Sigmoid colon (tissue), 7 donors: ENCODE results near the gene RSPH6A. TPM values are rescaled to one million over a fixed set of nuclear protein-coding genes. Genes with fewer than 3 reads are reported as not detected.

Experiments used
- DNase-seq: peaks from one replicate; pipeline ENCODE4 v3.0.0-alpha.2; 2019
- H3K27ac ChIP-seq, 4 donors: fragments of 200-600 bp; sonication (generic); one replicate each; pipeline ENCODE4 v1.5.1; 2016 to 2019; ENCODE audit warnings: mild to moderate bottlenecking in 1 of 4
- H3K27me3 ChIP-seq, 3 donors: fragments of 200-600 bp; sonication (generic); one replicate each; pipeline ENCODE4 v1.5.1; 2019; ENCODE audit warnings: mild to moderate bottlenecking in 1 of 3
- H3K36me3 ChIP-seq, 4 donors: fragments of 200-600 bp; sonication (generic); one replicate each; pipeline ENCODE4 v1.5.1; 2016 to 2019
- H3K4me1 ChIP-seq, 4 donors: fragments of 200-600 bp; sonication (generic); one replicate each; pipeline ENCODE4 v1.5.1; 2017 to 2019
- H3K4me3 ChIP-seq, 4 donors: fragments of 200-600 bp; sonication (generic); one replicate each; pipeline ENCODE4 v1.5.1; 2017 to 2019; ENCODE audit warnings: mild to moderate bottlenecking in 2 of 4, moderate library complexity in 1 of 4
- H3K9me3 ChIP-seq, 4 donors: fragments of 200-600 bp in 3 of 4; sonication (generic) in 3 of 4; one replicate each; pipeline versions ENCODE4 v1.5.1 to v1.6.1; 2013 to 2019
- CTCF ChIP-seq, 4 experiments: fragments of 450-650 bp in 3 of 4; fragments of 200-600 bp in 1 of 4; IDR thresholded peaks; one replicate each; pipeline ENCODE4 v1.5.1; 2016 to 2019; ENCODE audit warnings: antibody characterized with exemption in 4 of 4, mild to moderate bottlenecking in 3 of 4, moderate library complexity in 2 of 4
- EP300 ChIP-seq, 4 donors: sonication (generic); formaldehyde crosslinking; IDR thresholded peaks; one replicate each; pipeline ENCODE4 v1.6.1; 2017; ENCODE audit warnings: antibody characterized with exemption in 4 of 4
- POLR2A ChIP-seq, 2 donors: fragments of 450-650 bp; IDR thresholded peaks; one replicate each; pipeline ENCODE4 v1.6.1; 2016; ENCODE audit warnings: antibody characterized with exemption in 2 of 2, mild to moderate bottlenecking in 2 of 2, moderate library complexity in 2 of 2
- POLR2AphosphoS5 ChIP-seq, 4 donors: sonication (generic); formaldehyde crosslinking; IDR thresholded peaks; one replicate each; pipeline ENCODE4 v1.6.1; 2017; ENCODE audit warnings: antibody characterized with exemption in 4 of 4
- WGBS, 2 donors: extraction: QIAGEN DNeasy Blood & Tissue Kit; methylation state at CpG; one replicate each; pipeline ENCODE4 v1.1.7; 2013; 5-methylcytosine and 5-hydroxymethylcytosine counted together
- intact Hi-C: fragments of 100-400 bp; cut with DNase I; formaldehyde crosslinking; loops from one replicate; pipeline ENCODE4 v1.15.1; 2023
- polyA plus RNA-seq, 3 donors: library from polyadenylated mRNA; stranded (reverse); fragments of 200-250 nt; gene quantifications; one replicate each; pipeline ENCODE4 v1.2.3, GENCODE V29; 2013
- total RNA-seq, 4 donors: library from RNA; depleted of rRNA; stranded (reverse); fragments of >200 nt; gene quantifications; one replicate each; pipeline ENCODE4 v1.1.0, GENCODE V29; 2016
- donor health status: healthy with polysubstance abuse.
- donor health status: Bipolar disorder and iron deficiency.
- donor health status: healthy.

RSPH6A gene
- total and polyA plus RNA-seq, 7 donors: 0.12 TPM; not detected in 6

GRCh38 chr19:45768655-45768983 is 46.5 kb downstream of the RSPH6A start:
- DNase-seq: peak; percentile 86
- H3K9me3 ChIP-seq: no peaks in the 10 kb centered on the region
- H3K36me3 ChIP-seq: peaks cover 0 to 26% (median 19%) of the 10 kb centered on the region in 4 donors
- intact Hi-C loops: loop anchor here (2.0 kb wide), 1 partner anchor 38 kb away; the partner anchor contains the start of gene FBXO46
- WGBS, 2 donors: 1 to 2% methylated on average over 33 of the region's 33 CpGs
- H3K27ac ChIP-seq: peak overlapping the region; percentile 89 to 99 (median 98)
- H3K4me1 ChIP-seq: peaks cover 3 to 65% (median 51%) of the 10 kb centered on the region in 4 donors
- H3K4me3 ChIP-seq: peak overlapping the region; percentile 64 to 93 (median 84)
- no peaks in the 10 kb centered on the region for H3K27me3 ChIP-seq
- no peak for TF ChIP-seq CTCF (IDR thresholded peaks at IDR 0.05)
- TF ChIP-seq POLR2A (IDR thresholded peaks at IDR 0.05): no peak
- no peak for TF ChIP-seq POLR2AphosphoS5 (IDR thresholded peaks at IDR 0.05)
- TF ChIP-seq EP300 (IDR thresholded peaks at IDR 0.05): no peak

DNA sequence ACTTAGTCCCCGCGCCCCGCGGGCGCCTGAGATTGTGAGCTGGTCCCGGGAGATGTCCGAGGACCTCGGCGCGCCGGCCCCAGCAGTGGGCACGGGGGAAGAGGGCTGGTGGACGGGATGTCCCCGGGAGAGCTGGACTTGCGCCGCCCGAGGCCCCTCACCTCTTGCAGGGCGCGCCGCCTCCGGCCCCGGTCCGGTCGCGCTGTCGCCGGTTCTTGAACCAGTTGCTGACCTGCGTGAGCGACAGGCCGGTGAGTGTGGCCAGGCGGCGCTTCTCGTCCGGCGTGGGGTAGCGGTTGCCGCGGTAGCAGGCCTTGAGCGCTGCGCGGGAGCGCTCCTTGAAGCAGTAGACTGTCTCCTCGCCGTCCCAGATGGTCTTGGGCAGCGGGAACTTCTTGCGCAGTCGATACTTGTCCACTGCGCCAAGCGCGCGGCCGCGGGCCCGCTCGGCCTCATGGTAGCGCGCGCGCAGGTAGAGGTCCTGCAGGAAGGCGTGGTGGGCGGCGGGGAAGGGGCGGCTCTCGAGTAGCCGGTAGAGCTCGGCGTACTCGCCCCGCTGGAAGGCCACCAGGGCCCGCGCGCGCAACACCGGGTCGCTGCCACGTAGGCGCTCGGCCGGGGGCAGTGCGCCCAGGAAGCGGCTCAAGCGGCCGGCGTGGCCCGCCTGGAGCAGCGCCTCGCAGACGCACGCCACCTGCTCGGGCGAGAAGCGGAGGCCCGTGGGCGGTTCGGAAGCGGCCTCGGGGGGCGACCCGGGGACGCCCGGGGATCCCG is 47.0 kb downstream of the RSPH6A start:
- no peaks in the 10 kb centered on the region for H3K27me3 ChIP-seq
- peaks cover 3 to 68% (median 55%) of the 10 kb centered on the region in 4 donors for H3K4me1 ChIP-seq
- peak; percentile 91 for DNase-seq
- no peaks in the 10 kb centered on the region for H3K9me3 ChIP-seq
- 1 to 2% methylated on average over 102 of the region's 102 CpGs for WGBS, 2 donors
- TF ChIP-seq POLR2A (IDR thresholded peaks at IDR 0.05) (peak; percentile 24 to 36), POLR2AphosphoS5 (IDR thresholded peaks at IDR 0.05) (peak; percentile 69 to 86 (median 76)), CTCF (IDR thresholded peaks at IDR 0.05) (no peak), EP300 (IDR thresholded peaks at IDR 0.05) (no peak)
- H3K27ac ChIP-seq: peak overlapping the region; percentile 89 to 99 (median 98)
- intact Hi-C loops: loop anchor here (2.0 kb wide), 3 partner anchors 37 to 75 kb away; partner anchors contain the start of genes FBXO46 and QPCTL
- H3K4me3 ChIP-seq: peak overlapping the region; percentile 64 to 93 (median 84)
- H3K36me3 ChIP-seq: peaks cover 0 to 21% (median 13%) of the 10 kb centered on the region in 4 donors

DNA sequence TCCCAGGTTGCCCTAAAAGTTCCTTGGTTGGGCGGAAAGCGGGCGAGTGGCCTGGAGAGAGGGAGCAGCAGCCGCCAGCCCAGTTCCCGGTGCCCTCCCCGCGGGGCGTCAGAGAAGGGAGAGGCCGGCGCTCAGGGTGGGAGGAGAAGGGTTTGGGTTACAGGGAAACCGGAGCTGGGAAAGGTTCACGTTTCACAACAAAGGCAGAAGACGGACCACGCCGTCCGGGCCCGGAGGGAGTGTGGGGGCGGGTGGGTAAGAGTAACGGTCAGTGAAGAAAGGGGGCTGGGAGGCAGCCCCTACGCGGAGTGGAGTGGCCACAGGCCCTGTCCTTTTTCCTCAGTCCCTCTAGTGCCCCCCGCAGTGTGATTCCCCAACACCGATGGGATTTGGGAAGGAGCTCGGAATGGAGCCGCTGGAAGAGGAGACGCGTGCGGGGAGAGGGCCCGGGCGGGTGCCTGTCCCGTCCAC is 47.7 kb downstream of the RSPH6A start:
- peak; percentile 92 for DNase-seq
- peak overlapping the region; percentile 64 to 93 (median 84) for H3K4me3 ChIP-seq
- intact Hi-C loops: loop anchor here (2.0 kb wide), 2 partner anchors 51 to 75 kb away; partner anchors contain the start of gene QPCTL
- peaks cover 0 to 14% (median 8%) of the 10 kb centered on the region in 4 donors for H3K36me3 ChIP-seq
- TF ChIP-seq POLR2A (IDR thresholded peaks at IDR 0.05) (peak; percentile 72 to 80), POLR2AphosphoS5 (IDR thresholded peaks at IDR 0.05) (peak; percentile 79 to 92 (median 88)), CTCF (IDR thresholded peaks at IDR 0.05) (no peak), EP300 (IDR thresholded peaks at IDR 0.05) (no peak)
- H3K9me3 ChIP-seq: no peaks in the 10 kb centered on the region
- 7 to 29% methylated on average over 31 of the region's 31 CpGs for WGBS, 2 donors
- peak overlapping the region; percentile 89 to 99 (median 98) for H3K27ac ChIP-seq
- H3K27me3 ChIP-seq: no peaks in the 10 kb centered on the region
- H3K4me1 ChIP-seq: peaks cover 3 to 68% (median 55%) of the 10 kb centered on the region in 4 donors

GRCh38 chr19:45766869-45767346 is 48.2 kb downstream of the RSPH6A start:
- intact Hi-C loops: loop anchor here (2.0 kb wide), 2 partner anchors 50 to 74 kb away; partner anchors contain the start of gene QPCTL
- Histone ChIP-seq H3K27me3 (no peaks in the 10 kb centered on the region), H3K9me3 (no peaks in the 10 kb centered on the region), H3K4me3 (peak overlapping the region; percentile 64 to 93 (median 84)), H3K27ac (peak overlapping the region; percentile 89 to 99 (median 98)), H3K4me1 (peaks cover 3 to 68% (median 52%) of the 10 kb centered on the region in 4 donors), H3K36me3 (peaks cover 0 to 10% (median 4%) of the 10 kb centered on the region in 4 donors)
- TF ChIP-seq POLR2A (IDR thresholded peaks at IDR 0.05) (no peak), POLR2AphosphoS5 (IDR thresholded peaks at IDR 0.05) (no peak), CTCF (IDR thresholded peaks at IDR 0.05) (no peak), EP300 (IDR thresholded peaks at IDR 0.05) (no peak)
- 17 to 57% methylated on average over 24 of the region's 24 CpGs for WGBS, 2 donors
- peak; percentile 78 for DNase-seq
